Stimulated activated CD4-positive, alpha-beta T cell treated with anti-CD3 and anti-CD28 coated beads, TNF-alpha, amount 100 ng/mL, for 1 hour (primary cell): ENCODE results near the gene HESX1.

Source experiments
- DNase-seq, 3 donors: peaks; one replicate each; pipeline ENCODE4 v3.0.0-alpha.2; 2020; ENCODE audit warnings: low read depth in 3 of 3, low spot score in 1 of 3

HESX1 gene

GRCh38 chr3:57199895-57200297 lies at the start of gene HESX1:
TSS of gene HESX1 (minus strand) at chr3:57199978. CDS start at chr3:57199918, 60 bp downstream.
- no peak for DNase-seq

DNA sequence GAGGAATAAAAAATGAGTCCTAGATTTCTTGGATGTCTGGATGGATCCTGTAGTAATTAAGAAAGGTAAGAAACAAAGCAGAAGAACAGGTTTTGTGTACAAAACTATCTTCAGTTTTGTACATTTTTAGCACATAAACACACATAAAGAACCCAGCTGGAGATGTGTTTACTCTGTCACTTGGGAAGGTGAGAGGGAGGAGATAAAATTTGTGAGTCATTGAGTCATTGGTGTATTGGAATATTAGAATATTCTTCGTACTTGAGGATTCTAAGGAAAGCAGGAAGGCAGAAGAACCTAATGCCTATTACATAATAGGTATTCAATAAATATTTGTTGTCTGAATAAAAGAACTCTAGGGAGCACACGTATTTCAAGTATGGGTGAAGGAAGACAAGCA lies 45.2 kb upstream of the HESX1 start:
- DNase-seq: no peak

DNA sequence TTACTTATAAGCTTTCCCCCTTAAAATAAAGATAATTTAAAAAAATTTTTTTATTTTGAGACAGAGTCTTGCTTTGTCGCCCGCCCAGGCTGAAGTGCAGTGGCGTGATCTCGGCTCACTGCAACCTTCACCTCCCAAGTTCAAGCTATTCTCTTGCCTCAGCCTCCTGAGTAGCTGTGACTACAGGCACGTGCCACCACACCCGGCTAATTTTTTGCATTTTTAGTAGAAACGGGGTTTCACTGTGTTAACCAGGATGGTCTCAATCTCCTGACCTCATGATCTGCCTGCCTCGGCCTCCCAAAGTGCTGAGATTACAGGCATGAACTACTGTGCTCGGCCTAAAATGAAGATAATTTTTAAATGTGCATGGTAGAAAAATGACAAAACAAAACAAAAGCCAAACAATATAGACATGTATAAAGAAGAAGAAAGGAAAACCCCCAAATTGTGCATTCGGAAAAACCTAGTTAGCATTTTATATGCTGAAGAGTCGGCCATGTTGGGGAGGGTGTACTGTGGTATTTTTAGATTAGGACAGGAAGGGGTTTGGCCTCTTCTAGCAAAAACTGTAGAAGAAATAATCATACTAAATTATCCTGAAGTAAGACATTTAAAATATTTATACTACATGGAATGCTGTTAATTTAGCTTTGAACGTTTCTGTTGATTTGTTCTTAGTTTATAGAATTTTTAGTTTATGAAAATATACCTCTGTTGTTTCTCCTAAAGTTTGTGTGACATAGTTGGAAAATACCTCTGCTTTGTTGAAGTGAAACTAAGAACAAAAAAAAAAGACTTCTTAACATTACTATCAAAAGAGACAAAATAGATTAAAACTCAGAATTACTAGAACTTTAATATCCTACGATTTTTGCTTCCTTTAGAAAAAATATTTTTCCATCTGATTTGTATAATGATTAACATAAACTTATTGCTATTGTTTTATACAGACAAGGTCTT lies 35.1 kb upstream of the HESX1 start:
- DNase-seq: no peak

GRCh38 chr3:57233799-57234198 lies 34.0 kb upstream of the HESX1 start:
- no peak for DNase-seq

DNA sequence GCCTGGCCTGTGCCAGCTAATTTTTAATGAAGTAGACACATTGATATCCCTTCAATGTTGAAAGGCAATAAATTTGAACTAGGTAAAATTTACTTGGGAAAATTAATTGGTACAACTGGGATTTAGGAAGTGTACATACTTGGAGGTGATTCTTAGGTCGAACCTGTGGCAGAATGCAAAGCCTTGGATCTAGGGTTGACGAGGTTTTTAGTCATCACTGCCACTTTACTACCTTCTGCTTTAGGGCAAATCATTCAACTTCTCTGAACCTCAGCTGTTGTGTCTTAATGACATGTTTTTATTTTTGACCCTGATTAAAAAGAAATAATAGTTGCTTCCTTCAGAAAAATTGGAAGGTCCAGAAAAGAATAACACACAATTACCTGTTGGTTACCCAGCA lies 30.2 kb upstream of the HESX1 start:
- no peak for DNase-seq

GRCh38 chr3:57227930-57228751 lies 28.4 kb upstream of the HESX1 start:
- DNase-seq: peak in 1 of 3 donors; percentile 7

DNA sequence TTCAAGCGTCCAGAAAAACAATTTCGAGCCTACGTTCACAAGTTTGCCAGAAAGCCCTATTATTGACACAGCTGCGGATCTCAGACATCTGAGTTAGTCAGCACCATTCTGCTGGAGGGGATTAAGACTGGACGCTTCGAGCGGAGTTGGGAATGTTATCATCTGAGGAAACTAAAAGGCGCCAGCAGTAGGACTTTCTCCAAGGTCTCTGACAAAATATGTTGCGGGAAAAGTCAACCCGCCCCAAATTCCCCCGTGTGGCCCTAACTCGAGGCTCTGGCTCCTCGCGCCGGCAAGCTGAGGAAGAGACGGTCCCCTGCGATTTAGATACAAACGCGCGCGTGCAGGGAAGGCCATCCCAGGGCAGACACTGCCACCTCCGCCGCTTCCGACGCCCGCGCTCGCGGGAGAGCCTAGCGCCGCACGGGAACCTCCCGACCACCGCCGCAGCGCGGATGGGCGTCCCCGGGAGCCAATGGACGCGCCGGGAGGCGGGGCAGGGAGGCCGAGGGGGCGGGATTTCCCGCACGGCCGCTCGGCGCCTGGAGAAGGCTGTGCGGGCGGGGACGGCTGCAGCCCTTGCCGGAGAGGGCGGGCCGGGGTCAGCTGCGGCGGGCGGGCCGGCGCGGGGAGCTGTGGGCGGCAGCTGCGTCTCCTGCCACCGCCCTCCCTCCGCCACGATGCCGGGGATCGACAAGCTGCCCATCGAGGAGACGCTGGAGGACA lies 27.6 kb upstream of the HESX1 start, which contains the start of gene APPL1:
Gene APPL1, plus strand, starts transcription at position 526 of the 726 bp plus-strand sequence. Its CDS starts 155 bp downstream, at position 681.
- peak; percentile 51 to 83 (median 74) for DNase-seq

GRCh38 chr3:57226176-57226575 lies 26.4 kb upstream of the HESX1 start:
- DNase-seq: no peak

GRCh38 chr3:57224856-57225255 lies 25.1 kb upstream of the HESX1 start:
- DNase-seq: no peak

- DNase-seq: no peak
These were observed 22.1 kb upstream of the HESX1 start for GRCh38 chr3:57221883-57222282.

GRCh38 chr3:57206423-57206822 lies 6.6 kb upstream of the HESX1 start:
- DNase-seq: no peak

GRCh38 chr3:57194641-57195040 lies 5.1 kb downstream of the HESX1 start:
- DNase-seq: no peak

GRCh38 chr3:57192028-57192427 lies 7.8 kb downstream of the HESX1 start:
- DNase-seq: no peak

- no peak for DNase-seq
These were observed 15.3 kb downstream of the HESX1 start for GRCh38 chr3:57184526-57184925.

GRCh38 chr3:57179580-57180410 lies 20.0 kb downstream of the HESX1 start:
- no peak for DNase-seq

GRCh38 chr3:57176045-57176444 lies 23.7 kb downstream of the HESX1 start:
- no peak for DNase-seq

GRCh38 chr3:57173687-57174086 lies 26.1 kb downstream of the HESX1 start:
- no peak for DNase-seq

DNA sequence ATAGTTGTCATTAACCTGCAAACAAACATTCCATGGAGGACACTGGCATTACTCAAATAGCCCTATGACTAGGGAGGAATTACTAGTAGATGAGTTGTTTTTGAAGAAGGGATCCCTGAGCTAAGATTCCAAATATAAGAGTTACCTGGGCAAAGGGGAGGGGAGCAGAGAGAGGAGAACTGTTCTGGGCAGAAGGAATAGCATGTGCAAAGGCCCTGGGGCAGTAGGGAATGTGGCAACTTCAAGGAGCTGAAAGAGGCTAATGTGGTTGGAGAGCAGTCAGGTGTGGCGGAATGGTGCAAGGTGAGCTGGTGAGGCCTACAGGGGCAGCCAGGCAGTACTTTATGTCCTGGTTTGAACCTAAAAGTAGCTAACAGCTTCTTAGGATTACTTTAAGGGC lies 28.8 kb downstream of the HESX1 start:
- no peak for DNase-seq

GRCh38 chr3:57169872-57170623 lies 29.7 kb downstream of the HESX1 start:
- peak; percentile 13 to 48 (median 16) for DNase-seq

GRCh38 chr3:57169108-57169507 lies 30.7 kb downstream of the HESX1 start:
- DNase-seq: no peak
